Liver (tissue), 3 donors: ENCODE measurements around the gene REXO1.

Experiments used
- EGR1 ChIP-seq, 2 donors: IDR thresholded peaks; 2 replicates each; pipeline ENCODE4 v1.6.1; 2016 to 2018; ENCODE audit warnings: antibody characterized with exemption in 2 of 2, low read depth in 2 of 2
- GABPA ChIP-seq, 2 donors: IDR thresholded peaks in 1 of 2; conservative IDR thresholded peaks in 1 of 2; 2 replicates each; pipeline ENCODE4 v1.6.1; 2016; ENCODE audit warnings: antibody characterized with exemption in 2 of 2, mild to moderate bottlenecking in 1 of 2, moderate library complexity in 1 of 2
- TAF1 ChIP-seq: conservative IDR thresholded peaks from 2 replicates; pipeline ENCODE4 v1.6.1; 2016; ENCODE audit warnings: antibody characterized with exemption, mild to moderate bottlenecking
- YY1 ChIP-seq: IDR thresholded peaks from 2 replicates; pipeline ENCODE4 v1.6.1; 2016; ENCODE audit warnings: antibody characterized with exemption, mild to moderate bottlenecking
- TF ChIP-seq, protein P1 (sequence below): fragments of 150-350 bp; IDR thresholded peaks from 2 replicates; pipeline ENCODE4 v1.5.1; 2017; ENCODE audit warnings: improper control_type of control experiment, low read depth, low read length; ENCODE audit not compliant: missing input control
- donor health status: healthy.
- donor health status: healthy.

DNA sequence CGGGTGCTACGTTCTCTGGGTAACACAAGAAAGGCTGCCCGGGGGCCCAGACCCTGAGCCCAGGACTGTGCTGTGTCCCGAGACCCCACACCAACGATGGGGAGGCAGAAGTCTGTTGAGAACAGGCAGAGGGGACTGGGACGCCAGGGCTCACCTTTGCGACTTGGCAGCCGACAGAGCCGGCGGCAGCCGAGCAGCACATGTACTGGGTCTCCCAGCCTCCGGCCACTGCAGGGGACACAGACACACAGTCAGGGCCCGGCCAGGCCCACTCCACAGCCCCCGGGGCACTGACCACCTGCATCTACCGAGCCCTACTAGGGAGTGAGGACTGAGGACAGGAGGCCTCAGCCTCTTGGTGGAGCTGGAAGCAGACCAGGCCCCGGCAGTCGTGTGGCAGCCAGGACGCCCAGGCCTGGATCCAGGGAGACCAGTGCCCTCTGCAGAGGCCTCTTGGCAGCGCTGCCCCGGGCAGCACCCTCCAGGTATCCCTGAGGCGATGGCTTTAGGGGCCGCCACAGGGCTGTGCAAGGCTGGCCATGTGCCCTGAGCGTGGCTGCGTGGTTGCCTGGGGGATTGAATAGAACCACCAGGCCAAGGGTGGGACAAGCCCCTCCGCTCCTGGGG lies 30.6 kb downstream of the REXO1 start:
- TF ChIP-seq, protein P1, sequence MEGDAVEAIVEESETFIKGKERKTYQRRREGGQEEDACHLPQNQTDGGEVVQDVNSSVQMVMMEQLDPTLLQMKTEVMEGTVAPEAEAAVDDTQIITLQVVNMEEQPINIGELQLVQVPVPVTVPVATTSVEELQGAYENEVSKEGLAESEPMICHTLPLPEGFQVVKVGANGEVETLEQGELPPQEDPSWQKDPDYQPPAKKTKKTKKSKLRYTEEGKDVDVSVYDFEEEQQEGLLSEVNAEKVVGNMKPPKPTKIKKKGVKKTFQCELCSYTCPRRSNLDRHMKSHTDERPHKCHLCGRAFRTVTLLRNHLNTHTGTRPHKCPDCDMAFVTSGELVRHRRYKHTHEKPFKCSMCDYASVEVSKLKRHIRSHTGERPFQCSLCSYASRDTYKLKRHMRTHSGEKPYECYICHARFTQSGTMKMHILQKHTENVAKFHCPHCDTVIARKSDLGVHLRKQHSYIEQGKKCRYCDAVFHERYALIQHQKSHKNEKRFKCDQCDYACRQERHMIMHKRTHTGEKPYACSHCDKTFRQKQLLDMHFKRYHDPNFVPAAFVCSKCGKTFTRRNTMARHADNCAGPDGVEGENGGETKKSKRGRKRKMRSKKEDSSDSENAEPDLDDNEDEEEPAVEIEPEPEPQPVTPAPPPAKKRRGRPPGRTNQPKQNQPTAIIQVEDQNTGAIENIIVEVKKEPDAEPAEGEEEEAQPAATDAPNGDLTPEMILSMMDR: no peak
- TF ChIP-seq TAF1 (no peak), YY1 (no peak), GABPA (IDR thresholded peaks at IDR 0.05 in 1 of 2, conservative IDR thresholded peaks at IDR 0.05 in 1 of 2) (no peak), EGR1 (IDR thresholded peaks at IDR 0.05; ENCODE audit: low read depth in 2 of 2) (no peak)
